ENCODE results near the gene ARRB1. TPM values are rescaled to one million over a fixed set of nuclear protein-coding genes. Genes with fewer than 3 reads are reported as not detected.

The ARRB1 gene
- total RNA-seq, 1 experiment from 2014 or later: 3.6 TPM

DNA sequence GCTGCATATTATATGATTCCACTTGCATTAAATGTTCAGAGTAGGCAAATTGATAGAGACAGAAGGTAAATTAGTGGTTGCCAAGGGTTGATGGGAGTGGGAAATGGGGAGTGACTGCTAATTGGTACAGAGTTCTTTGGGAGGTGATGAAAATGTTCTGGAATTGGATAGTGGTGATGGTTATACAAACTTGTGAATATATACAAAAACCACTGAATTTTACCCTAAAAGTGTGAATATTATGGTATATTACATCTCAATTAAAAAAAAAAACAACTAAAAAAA, 52.5 kb downstream of the ARRB1 start:
- H3K4me1 ChIP-seq (replicated peaks): no peaks in the 10 kb centered on the region
- no peak overlapping the region for H3K4me3 ChIP-seq
- H3K27ac ChIP-seq: no peak overlapping the region
- H3K36me3 ChIP-seq: no peaks in the 10 kb centered on the region
- H3K27me3 ChIP-seq (replicated peaks): no peaks in the 10 kb centered on the region
- no peak for DNase-seq (ENCODE audit: low read depth in 1 of 2, low spot score in 2 of 2)
- H3K9me3 ChIP-seq (replicated peaks): no peaks in the 10 kb centered on the region

DNA sequence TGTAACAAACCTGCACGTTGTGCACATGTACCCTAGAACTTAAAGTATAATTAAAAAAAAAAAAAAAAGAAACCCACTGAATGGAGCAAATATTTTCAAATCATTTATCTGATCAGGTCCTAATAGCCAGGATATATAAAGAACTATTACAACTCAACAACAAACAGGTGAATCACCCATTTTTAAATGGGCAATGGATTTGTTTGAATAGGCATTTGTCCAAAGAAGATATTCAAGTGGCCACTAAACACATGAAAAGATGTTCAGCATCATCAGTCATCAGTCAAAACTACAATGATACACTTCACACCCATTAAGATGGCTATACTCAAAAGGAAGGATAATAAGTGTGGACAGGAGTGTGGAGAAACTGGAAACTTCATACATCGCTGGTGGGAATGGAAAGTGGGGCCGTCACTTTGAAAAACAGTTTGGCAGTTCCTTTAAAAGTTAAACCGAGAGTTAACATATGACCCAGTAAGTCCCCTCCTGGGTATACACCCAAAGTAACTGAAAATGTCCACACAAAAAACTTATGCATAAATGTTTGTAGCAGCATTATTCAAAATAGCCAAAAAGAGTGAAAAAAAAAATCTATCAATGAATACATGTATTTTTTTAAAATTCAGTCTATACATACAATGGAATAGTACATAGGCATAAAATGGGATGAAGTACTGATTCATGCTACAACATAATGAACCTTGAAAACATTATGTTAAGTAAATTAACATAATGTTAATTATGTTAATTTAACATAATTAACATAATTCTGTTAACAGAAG, 53.1 kb downstream of the ARRB1 start:
- no peaks in the 10 kb centered on the region for H3K27me3 ChIP-seq (replicated peaks)
- H3K9me3 ChIP-seq (replicated peaks): no peaks in the 10 kb centered on the region
- H3K36me3 ChIP-seq: no peaks in the 10 kb centered on the region
- no peak for DNase-seq (ENCODE audit: low read depth in 1 of 2, low spot score in 2 of 2)
- H3K4me1 ChIP-seq (replicated peaks): no peaks in the 10 kb centered on the region
- H3K27ac ChIP-seq: no peak overlapping the region
- H3K4me3 ChIP-seq: no peak overlapping the region

DNA sequence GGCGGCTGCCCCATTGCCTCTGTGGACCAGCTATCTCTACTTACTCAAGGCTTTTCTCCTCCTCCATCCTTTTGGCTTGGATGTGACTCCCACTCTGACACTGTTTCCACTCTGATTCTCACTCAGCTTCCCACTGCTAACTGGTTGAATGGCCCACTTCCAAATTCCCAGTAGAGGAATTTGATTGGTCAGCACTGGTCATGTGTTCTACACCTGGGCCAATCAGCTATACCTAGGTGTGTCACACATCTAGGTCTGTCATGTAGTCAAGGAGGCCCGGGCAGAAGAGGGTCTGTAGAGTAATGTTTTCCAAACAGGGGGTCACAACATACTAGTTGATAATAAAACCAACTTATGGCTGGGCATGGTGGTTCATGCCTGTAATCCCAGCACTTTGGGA, 57.6 kb downstream of the ARRB1 start:
- Histone ChIP-seq H3K36me3 (no peaks in the 10 kb centered on the region), H3K27ac (no peak overlapping the region), H3K9me3 (replicated peaks) (no peaks in the 10 kb centered on the region), H3K4me1 (replicated peaks) (no peaks in the 10 kb centered on the region), H3K4me3 (no peak overlapping the region), H3K27me3 (replicated peaks) (no peaks in the 10 kb centered on the region)
- no peak for DNase-seq (ENCODE audit: low read depth in 1 of 2, low spot score in 2 of 2)

DNA sequence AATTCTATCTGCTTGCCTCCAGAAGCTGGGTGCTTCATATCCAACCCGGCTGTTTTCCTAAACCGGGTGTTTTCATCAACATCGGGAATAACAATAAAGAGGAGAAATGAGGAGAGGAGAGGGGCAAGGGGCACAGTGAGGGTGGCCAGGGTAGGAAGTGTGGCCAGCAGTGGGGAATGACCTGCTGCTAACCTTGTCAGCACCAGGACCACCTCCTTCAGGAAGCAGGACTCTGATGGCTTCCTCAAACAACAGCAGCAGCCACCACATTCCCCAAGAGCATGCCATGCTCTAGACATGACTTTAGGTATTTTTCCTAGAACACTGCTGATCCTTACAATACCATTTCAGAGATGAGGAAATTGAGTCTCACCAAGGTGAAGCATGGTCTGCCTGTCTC, 58.5 kb downstream of the ARRB1 start:
- Histone ChIP-seq H3K4me3 (no peak overlapping the region), H3K9me3 (replicated peaks) (no peaks in the 10 kb centered on the region), H3K4me1 (replicated peaks) (no peaks in the 10 kb centered on the region), H3K27me3 (replicated peaks) (no peaks in the 10 kb centered on the region), H3K27ac (no peak overlapping the region), H3K36me3 (no peaks in the 10 kb centered on the region)
- DNase-seq (ENCODE audit: low read depth in 1 of 2, low spot score in 2 of 2): no peak

DNA sequence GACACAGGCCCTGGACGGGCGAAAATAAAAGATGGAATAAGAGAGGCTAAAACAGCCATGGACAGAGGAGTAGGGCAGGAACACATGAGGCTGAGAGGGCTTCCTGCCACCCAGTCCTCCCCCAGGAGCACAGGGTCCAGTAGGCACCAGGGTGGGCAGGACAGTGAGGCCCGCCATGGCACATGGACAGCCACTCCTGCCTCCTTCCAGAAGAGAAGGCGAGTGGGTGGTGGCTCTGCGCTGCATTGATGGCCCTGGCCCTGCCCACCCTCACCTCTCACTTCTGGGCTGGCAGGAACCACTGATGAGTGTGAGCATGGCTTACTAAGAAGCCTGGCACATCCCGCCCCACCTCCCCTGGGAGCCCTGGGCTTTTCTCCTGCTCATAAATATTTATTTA, 59.7 kb downstream of the ARRB1 start:
- DNase-seq (ENCODE audit: low read depth in 1 of 2, low spot score in 2 of 2): no peak
- H3K4me3 ChIP-seq: no peak overlapping the region
- H3K9me3 ChIP-seq (replicated peaks): no peaks in the 10 kb centered on the region
- H3K36me3 ChIP-seq: no peaks in the 10 kb centered on the region
- no peak overlapping the region for H3K27ac ChIP-seq
- no peaks in the 10 kb centered on the region for H3K4me1 ChIP-seq (replicated peaks)
- no peaks in the 10 kb centered on the region for H3K27me3 ChIP-seq (replicated peaks)

DNA sequence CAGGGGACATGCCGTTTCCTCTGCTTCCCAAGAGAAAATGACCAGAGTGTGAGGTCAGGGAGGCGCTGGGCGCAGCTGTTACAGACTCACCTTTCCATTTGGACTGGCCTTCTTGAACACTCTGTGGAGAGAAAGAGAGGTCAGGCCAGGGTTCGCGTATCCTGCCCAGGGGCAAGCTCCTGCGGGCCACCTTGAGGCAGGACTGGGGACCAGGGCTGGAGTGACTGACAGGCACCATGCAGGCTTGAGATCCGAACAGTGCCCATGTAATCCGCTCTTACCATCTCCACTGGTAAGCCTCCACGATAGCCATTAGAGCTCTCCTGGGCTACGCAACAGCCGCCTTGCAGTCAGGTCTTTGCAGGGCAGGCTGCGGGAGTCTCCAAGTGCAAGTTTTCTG, 61.5 kb downstream of the ARRB1 start:
- H3K27me3 ChIP-seq (replicated peaks): no peaks in the 10 kb centered on the region
- no peak overlapping the region for H3K27ac ChIP-seq

DNA sequence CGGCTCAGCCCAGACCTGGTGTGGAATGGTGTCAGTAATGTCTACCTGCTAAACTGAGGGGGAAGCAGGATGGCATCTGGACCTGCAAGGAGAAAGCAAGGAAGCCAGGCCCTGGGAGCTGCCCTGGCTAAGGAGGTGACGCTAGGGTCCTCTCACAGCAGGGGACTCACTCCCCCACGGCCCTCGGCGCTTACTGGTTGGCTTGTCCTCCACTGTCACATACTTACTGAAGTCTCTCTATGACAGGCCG, 62.0 kb downstream of the ARRB1 start:
- DNase-seq (ENCODE audit: low read depth in 1 of 2, low spot score in 2 of 2): no peak
- Histone ChIP-seq H3K4me1 (replicated peaks) (no peaks in the 10 kb centered on the region), H3K36me3 (no peaks in the 10 kb centered on the region), H3K4me3 (no peak overlapping the region), H3K27me3 (replicated peaks) (no peaks in the 10 kb centered on the region), H3K9me3 (replicated peaks) (no peaks in the 10 kb centered on the region), H3K27ac (no peak overlapping the region)

More for the DNA sequence above, 61.5 kb downstream of the ARRB1 start:
- Histone ChIP-seq H3K4me3 (no peak overlapping the region), H3K36me3 (no peaks in the 10 kb centered on the region), H3K9me3 (replicated peaks) (no peaks in the 10 kb centered on the region), H3K4me1 (replicated peaks) (no peaks in the 10 kb centered on the region)
- DNase-seq (ENCODE audit: low read depth in 1 of 2, low spot score in 2 of 2): no peak

DNA sequence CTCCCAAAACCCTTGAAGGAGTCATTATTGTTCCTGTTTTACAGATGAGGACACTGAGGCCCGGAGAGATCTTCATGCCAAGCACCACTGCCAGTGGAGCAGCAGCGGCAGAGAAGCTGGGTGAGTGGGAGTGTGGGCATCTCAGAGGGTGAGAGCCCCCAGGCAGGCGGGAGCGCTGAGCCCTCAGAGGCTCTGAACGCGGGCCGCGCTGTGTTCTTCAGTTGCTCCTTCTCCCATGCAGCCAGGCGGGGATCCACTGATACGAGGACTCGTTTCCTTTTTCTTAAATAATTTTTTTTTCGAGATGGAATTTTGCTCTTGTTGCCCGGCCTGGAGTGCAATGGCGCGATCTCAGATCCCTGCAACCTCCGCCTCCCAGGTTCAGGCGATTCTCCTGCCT, 63.9 kb downstream of the ARRB1 start:
- H3K4me3 ChIP-seq: no peak overlapping the region
- no peaks in the 10 kb centered on the region for H3K4me1 ChIP-seq (replicated peaks)
- DNase-seq (ENCODE audit: low read depth in 1 of 2, low spot score in 2 of 2): no peak

DNA sequence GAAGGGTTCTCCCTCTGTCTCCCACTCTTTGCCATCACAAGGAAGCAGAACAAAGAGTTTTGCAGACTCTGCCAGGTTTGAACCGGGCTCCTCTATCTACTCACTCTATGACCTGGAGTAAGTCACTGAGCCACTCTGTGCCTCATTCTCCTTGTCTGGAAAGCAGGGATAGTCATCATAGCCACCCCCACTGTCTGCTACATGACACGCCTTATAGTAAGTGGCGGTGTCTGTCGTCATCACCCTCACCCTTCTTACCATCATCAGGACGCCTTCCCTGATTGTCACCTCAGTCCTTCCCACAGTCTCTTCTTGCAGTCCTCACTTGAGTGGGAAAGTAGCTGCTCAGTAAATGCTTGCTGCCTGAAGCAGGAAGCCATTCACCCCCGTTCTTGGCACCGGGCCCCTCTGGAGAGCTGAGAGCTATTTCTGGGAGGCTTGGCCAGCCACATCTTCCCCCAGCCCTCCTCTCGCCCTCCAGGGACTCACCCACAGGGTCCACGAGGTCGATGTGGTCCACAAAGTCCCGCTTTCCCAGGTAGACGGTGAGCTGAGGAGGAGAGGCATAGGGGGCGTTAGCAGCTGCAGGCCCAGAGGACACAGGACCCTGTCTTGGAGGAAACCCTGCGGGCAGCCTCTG, 64.5 kb downstream of the ARRB1 start:
- H3K9me3 ChIP-seq (replicated peaks): no peaks in the 10 kb centered on the region
- H3K4me3 ChIP-seq: no peak overlapping the region
- H3K27ac ChIP-seq: no peak overlapping the region
- H3K27me3 ChIP-seq (replicated peaks): no peaks in the 10 kb centered on the region
- no peaks in the 10 kb centered on the region for H3K4me1 ChIP-seq (replicated peaks)
- no peak for DNase-seq (ENCODE audit: low read depth in 1 of 2, low spot score in 2 of 2)
- no peaks in the 10 kb centered on the region for H3K36me3 ChIP-seq

More for the DNA sequence above, 63.9 kb downstream of the ARRB1 start:
- Histone ChIP-seq H3K27ac (no peak overlapping the region), H3K27me3 (replicated peaks) (no peaks in the 10 kb centered on the region), H3K36me3 (no peaks in the 10 kb centered on the region), H3K9me3 (replicated peaks) (no peaks in the 10 kb centered on the region)

DNA sequence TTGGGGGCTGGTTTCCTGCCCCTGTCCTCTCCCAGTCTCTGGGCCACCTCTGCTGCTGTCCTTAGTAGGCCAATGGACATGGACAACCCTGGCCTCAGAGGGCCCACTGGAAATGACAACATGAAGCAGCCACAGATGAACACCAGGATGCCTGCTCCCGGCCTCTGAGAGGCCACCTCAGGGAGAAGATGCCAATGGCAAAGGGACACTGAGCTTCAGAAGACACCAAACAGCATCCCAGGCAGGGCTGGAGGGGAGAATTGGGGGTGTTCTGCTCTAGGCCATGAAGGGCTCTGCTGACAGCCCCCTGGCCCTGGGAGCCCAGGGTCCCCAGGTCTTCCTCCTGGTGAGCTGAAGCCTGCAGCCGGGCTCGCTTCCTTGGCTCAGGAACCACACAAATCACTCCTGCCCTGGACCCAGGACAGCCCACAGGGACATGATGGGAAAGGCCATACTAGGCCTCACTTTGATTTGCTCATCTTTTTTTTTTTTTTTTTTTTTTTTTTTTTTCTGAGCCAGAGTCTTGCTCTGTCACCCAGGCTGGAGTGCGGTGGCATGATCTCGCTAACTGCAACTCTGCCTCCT, 65.6 kb downstream of the ARRB1 start:
- Histone ChIP-seq H3K36me3 (no peaks in the 10 kb centered on the region), H3K4me3 (no peak overlapping the region), H3K4me1 (replicated peaks) (no peaks in the 10 kb centered on the region), H3K27me3 (replicated peaks) (no peaks in the 10 kb centered on the region), H3K9me3 (replicated peaks) (no peaks in the 10 kb centered on the region), H3K27ac (no peak overlapping the region)
- no peak for DNase-seq (ENCODE audit: low read depth in 1 of 2, low spot score in 2 of 2)

DNA sequence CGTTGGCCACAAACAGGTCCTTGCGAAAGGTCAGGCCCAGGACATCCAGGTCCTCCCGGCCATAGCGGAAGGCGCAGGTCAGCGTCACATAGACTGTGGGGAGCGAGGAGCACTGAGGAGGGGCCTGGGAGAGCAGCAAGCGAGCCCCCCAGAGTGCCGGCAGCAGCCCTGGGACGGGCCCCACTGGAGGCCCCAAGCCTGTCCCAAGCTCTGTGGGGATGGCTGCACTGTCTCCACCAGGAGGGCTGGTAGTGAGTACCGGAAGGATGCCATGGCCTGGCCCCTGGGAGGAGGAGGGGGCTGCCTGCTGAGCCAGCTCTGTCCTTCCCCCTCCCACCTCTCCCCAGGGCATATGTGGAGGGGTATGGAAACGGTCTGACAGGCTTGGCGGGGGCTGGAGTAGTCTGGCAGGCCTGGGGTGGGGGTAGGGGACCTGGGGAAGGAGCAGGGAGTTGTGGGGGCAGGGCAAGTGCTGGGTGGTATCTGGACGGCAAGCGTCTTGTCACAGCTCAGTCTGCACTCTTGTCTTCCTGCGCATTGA, 68.0 kb downstream of the ARRB1 start:
- Histone ChIP-seq H3K4me1 (replicated peaks) (no peaks in the 10 kb centered on the region), H3K27me3 (replicated peaks) (no peaks in the 10 kb centered on the region), H3K4me3 (no peak overlapping the region), H3K9me3 (replicated peaks) (no peaks in the 10 kb centered on the region), H3K36me3 (no peaks in the 10 kb centered on the region), H3K27ac (no peak overlapping the region)
- DNase-seq (ENCODE audit: low read depth in 1 of 2, low spot score in 2 of 2): no peak

DNA sequence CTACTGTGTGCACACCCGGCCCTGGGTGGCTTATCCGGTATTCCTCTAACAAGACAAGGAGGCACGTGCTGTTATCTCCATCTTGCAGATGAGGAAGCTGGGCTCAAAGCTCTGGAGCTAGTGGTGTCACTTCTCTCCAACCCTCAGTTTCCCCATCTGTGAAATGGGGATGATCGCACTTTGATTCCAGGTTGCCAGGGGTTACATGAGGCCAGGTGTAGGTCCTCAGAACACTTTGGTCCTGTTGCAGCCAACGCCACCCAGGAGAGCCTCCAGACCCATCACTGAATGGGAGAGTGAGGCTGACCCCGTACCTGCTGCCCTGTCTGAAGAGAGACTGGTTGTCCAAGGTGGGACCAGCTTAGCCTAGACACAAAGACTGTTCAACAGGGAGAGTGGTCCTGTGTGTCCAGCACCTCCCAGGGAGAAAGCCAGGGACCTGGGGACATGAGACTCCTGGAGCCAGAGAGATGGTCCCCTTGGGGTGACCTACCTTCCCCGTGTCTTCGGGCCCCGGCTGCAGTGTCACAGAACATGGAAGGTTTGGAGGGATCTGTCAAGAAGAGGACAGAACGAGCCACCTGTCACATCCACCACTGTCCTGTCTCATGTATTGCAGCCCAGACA, 69.9 kb downstream of the ARRB1 start:
- Histone ChIP-seq H3K4me1 (replicated peaks) (no peaks in the 10 kb centered on the region), H3K27ac (no peak overlapping the region), H3K36me3 (no peaks in the 10 kb centered on the region), H3K4me3 (no peak overlapping the region), H3K27me3 (replicated peaks) (no peaks in the 10 kb centered on the region), H3K9me3 (replicated peaks) (no peaks in the 10 kb centered on the region)
- no peak for DNase-seq (ENCODE audit: low read depth in 1 of 2, low spot score in 2 of 2)

DNA sequence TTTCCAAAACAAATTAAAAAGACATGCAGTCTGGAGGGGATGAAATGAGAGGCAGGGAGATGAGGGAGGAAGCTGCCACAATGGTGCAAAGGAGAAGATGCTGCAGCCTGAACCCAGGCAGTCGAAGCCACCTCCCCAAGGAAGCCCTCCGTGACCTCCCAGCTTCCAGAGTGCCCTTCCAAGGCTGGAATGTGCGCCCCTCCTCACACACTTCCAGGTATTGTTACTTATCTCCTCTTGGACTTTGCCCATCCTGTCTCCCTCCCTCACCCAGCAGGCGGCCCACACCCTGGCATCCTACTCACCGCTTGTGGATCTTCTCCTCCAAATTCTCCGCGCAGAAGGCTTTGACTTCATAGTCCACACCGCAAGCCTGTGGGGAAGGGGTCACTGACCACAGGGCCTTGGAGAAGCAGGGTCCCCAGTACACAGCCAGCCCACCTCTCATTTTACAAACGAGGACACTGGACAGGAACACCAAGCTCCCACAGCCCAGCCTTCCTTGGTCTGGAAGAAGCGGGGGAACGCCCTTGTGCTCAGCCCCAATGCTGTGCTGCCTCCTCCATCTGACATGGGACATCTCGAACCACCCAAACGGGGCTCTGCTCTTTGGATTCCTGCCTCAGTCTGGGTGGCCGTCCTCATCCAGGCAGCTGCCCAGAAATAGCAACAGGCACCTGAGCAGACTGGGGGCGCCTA, 70.5 kb downstream of the ARRB1 start:
- Histone ChIP-seq H3K9me3 (replicated peaks) (no peaks in the 10 kb centered on the region), H3K27ac (no peak overlapping the region), H3K27me3 (replicated peaks) (no peaks in the 10 kb centered on the region), H3K36me3 (no peaks in the 10 kb centered on the region), H3K4me1 (replicated peaks) (no peaks in the 10 kb centered on the region), H3K4me3 (no peak overlapping the region)
- DNase-seq (ENCODE audit: low read depth in 1 of 2, low spot score in 2 of 2): no peak

DNA sequence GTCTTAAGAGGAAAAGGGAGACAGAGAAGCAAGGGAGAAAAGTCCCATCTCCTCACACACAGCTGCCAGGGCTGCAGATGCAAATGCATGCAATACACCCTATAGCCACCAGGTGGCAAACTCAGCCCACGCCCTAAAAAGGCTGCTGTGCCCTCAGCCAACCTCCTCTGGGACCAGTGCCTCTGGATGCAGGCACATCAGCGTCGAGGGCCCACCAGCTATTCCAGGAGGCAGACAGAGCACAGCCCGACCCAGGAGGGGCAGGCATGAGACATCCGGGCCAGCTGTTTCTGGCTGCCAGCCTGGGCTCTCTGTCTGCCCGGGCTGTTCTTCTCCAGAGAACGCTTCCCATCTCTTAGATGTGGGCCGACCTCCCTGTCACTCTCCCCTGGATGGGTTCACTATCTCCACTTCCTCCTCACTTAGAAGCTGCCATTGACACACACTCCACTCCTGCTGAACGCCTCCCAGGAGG, 71.2 kb downstream of the ARRB1 start:
- Histone ChIP-seq H3K36me3 (no peaks in the 10 kb centered on the region), H3K27ac (no peak overlapping the region), H3K4me3 (no peak overlapping the region), H3K27me3 (replicated peaks) (no peaks in the 10 kb centered on the region), H3K9me3 (replicated peaks) (no peaks in the 10 kb centered on the region), H3K4me1 (replicated peaks) (no peaks in the 10 kb centered on the region)
- peak; percentile 27 to 58 for DNase-seq (ENCODE audit: low read depth in 1 of 2, low spot score in 2 of 2)
